SK-N-SH (cell line): ENCODE measurements around the gene TBL1XR1.

Experiments
- CTCF ChIP-seq: fragments of 200-600 bp; sonication (generic); IDR thresholded peaks from 2 replicates; pipeline ENCODE4 v1.6.1; 2017; ENCODE audit warnings: antibody characterized with exemption, mild to moderate bottlenecking, moderate library complexity
- EZH2phosphoT487 ChIP-seq: fragments of 200-600 bp; sonication (generic); IDR thresholded peaks from 2 replicates; pipeline ENCODE4 v1.6.1; 2017; ENCODE audit warnings: low read depth, mixed run types, mild to moderate bottlenecking, antibody characterized with exemption, moderate library complexity, borderline replicate concordance
- GABPA ChIP-seq: IDR thresholded peaks from 2 replicates; pipeline ENCODE4 v1.4.0; 2012; ENCODE audit warnings: low read depth, mild to moderate bottlenecking
- MAX ChIP-seq: IDR thresholded peaks from 2 replicates; pipeline ENCODE4 v1.4.0; 2012; ENCODE audit warnings: low read depth
- POLR2AphosphoS5 ChIP-seq: IDR thresholded peaks from 2 replicates; pipeline ENCODE4 v1.6.1; 2012; ENCODE audit warnings: low read depth, low read length
- RAD21 ChIP-seq: IDR thresholded peaks from 2 replicates; pipeline ENCODE4 v1.6.1; 2012; ENCODE audit warnings: mild to moderate bottlenecking, low read length
- REST ChIP-seq: IDR thresholded peaks from 2 replicates; pipeline ENCODE4 v1.6.1; 2012; ENCODE audit warnings: mild to moderate bottlenecking, low read depth, low read length, moderate library complexity
- RXRA ChIP-seq: IDR thresholded peaks from 2 replicates; pipeline ENCODE4 v1.4.0; 2012; ENCODE audit warnings: low read depth, mild to moderate bottlenecking, borderline replicate concordance
- TF ChIP-seq, protein P1 (sequence below): IDR thresholded peaks from 2 replicates; pipeline ENCODE4 v1.4.0; 2012; ENCODE audit warnings: low read depth, borderline replicate concordance

GRCh38 chr3:177162742-177163141, 34.5 kb downstream of the TBL1XR1 start:
- no peak for TF ChIP-seq CTCF
- TF ChIP-seq EZH2phosphoT487: no peak
- TF ChIP-seq RXRA: no peak
- TF ChIP-seq RAD21: no peak
- TF ChIP-seq POLR2AphosphoS5: no peak
- TF ChIP-seq REST: no peak
- TF ChIP-seq MAX: no peak
- no peak for TF ChIP-seq GABPA
- TF ChIP-seq, protein P1, sequence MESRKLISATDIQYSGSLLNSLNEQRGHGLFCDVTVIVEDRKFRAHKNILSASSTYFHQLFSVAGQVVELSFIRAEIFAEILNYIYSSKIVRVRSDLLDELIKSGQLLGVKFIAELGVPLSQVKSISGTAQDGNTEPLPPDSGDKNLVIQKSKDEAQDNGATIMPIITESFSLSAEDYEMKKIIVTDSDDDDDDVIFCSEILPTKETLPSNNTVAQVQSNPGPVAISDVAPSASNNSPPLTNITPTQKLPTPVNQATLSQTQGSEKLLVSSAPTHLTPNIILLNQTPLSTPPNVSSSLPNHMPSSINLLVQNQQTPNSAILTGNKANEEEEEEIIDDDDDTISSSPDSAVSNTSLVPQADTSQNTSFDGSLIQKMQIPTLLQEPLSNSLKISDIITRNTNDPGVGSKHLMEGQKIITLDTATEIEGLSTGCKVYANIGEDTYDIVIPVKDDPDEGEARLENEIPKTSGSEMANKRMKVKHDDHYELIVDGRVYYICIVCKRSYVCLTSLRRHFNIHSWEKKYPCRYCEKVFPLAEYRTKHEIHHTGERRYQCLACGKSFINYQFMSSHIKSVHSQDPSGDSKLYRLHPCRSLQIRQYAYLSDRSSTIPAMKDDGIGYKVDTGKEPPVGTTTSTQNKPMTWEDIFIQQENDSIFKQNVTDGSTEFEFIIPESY: no peak
